Measurements from ENCODE around the gene CBFA2T3. TPM values are rescaled to one million over a fixed set of nuclear protein-coding genes. Genes with fewer than 3 reads are reported as not detected.

CBFA2T3 gene
- total and polyA plus RNA-seq, 2 of the 8 experiments (the other 6 are each of a cell fraction or from before 2014, with no cell fraction given), result 0.51 to 1.3 TPM

DNA sequence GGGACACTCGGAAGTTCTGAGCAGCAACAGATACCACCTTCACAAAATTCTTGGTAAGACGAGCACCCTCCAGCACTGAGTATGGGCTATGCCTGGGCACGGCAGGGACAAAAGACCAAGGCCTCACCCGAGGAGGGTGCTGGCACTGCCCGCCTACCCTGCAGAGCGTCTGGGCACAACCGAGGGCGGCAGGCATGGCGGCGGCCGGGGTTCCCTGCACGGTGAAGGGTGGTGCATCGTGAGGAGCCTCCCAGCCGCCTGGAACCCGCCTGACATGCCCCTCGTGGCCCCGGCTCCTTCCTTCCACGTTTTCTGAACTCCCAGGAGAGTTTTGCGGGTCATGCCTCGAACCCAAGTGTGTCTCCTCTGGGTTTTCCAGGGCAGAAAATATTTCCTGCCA is 139.2 kb downstream of the CBFA2T3 start:
- no peak overlapping the region for H4K91ac ChIP-seq (replicated peaks; ENCODE audit: insufficient read length, low read length)
- no peak overlapping the region for H3K27ac ChIP-seq (ENCODE audit: low read depth, low read length)
- no peaks in the 10 kb centered on the region for H3K79me1 ChIP-seq (ENCODE audit: low read depth, low read length)
- H3K9ac ChIP-seq (replicated peaks in 1 of 4; ENCODE audit: extremely low read depth in 1 of 4, low read depth in 3 of 4, low read length in 3 of 4), result no peak overlapping the region
- H2BK15ac ChIP-seq (ENCODE audit: low read length), result no peak overlapping the region
- H3K4me2 ChIP-seq (ENCODE audit: insufficient read depth in 1 of 2, low read depth in 2 of 2, low read length in 2 of 2), result no peak overlapping the region
- peaks cover 0 to 7% (median under 1%) of the 10 kb centered on the region in 4 experiments; a peak in 2 of 8 replicates for H3K36me3 ChIP-seq (ENCODE audit: control insufficient read depth in 2 of 4, insufficient read depth in 4 of 4, low read length in 3 of 4)
- no peaks in the 10 kb centered on the region for H3K4me1 ChIP-seq (replicated peaks in 1 of 4; ENCODE audit: control insufficient read depth in 3 of 4, insufficient read depth in 4 of 4, low read length in 3 of 4)
- H2BK12ac ChIP-seq (ENCODE audit: low read depth, low read length), result no peak overlapping the region
- H3K4me3 ChIP-seq (ENCODE audit: extremely low read depth in 1 of 4, insufficient read depth in 2 of 4, low read depth in 3 of 4, low read length in 4 of 4), result no peak overlapping the region
- H3K23ac ChIP-seq (ENCODE audit: insufficient read length), result no peak overlapping the region
- no peak overlapping the region for H2BK120ac ChIP-seq (replicated peaks; ENCODE audit: low read depth, low read length)
- DNase-seq (ENCODE audit: low read depth in 1 of 2, low spot score in 2 of 2) (no peak), FAIRE-seq (no peak)
- H3K56ac ChIP-seq (replicated peaks; ENCODE audit: insufficient read length, low read depth, low read length), result no peak overlapping the region
- no peak overlapping the region for H2BK20ac ChIP-seq (ENCODE audit: low read length)
- H3K18ac ChIP-seq (ENCODE audit: extremely low read depth, low read length), result no peak overlapping the region
- no peaks in the 10 kb centered on the region for H3K79me2 ChIP-seq (ENCODE audit: control insufficient read depth in 1 of 2, insufficient read depth in 2 of 2, low read length in 2 of 2)
- no peak overlapping the region for H3K4ac ChIP-seq (replicated peaks; ENCODE audit: insufficient read length, low read depth, low read length)
- no peak overlapping the region for H2AK5ac ChIP-seq (ENCODE audit: low read depth, low read length)
- no peaks in the 10 kb centered on the region for H3K27me3 ChIP-seq (replicated peaks in 1 of 4; ENCODE audit: control insufficient read depth in 3 of 4, extremely low read depth in 1 of 4, insufficient read depth in 3 of 4, low read length in 3 of 4)
- no peak overlapping the region for H4K5ac ChIP-seq (ENCODE audit: insufficient read length, low read depth, low read length)
- H4K8ac ChIP-seq (ENCODE audit: extremely low read depth, insufficient read depth, low read length), result no peak overlapping the region
- H3K14ac ChIP-seq (ENCODE audit: insufficient read length), result no peak overlapping the region
- H2BK5ac ChIP-seq (ENCODE audit: low read depth, low read length), result no peak overlapping the region
- H3K9me3 ChIP-seq (ENCODE audit: insufficient read depth in 2 of 2, low read depth in 1 of 2, low read length in 1 of 2), result no peaks in the 10 kb centered on the region
- CTCF ChIA-PET (ENCODE audit: partially characterized antibody), result interaction anchor here (1.1 kb wide), 1 partner anchor 10 kb away, joined by 4 read pairs; no protein-coding TSS in a partner anchor
- no peaks in the 10 kb centered on the region for H3K23me2 ChIP-seq (ENCODE audit: low read depth, low read length)
- no peak overlapping the region for H2AFZ ChIP-seq (ENCODE audit: low read length)
- WGBS, 2 experiments (ENCODE audit: extremely low coverage in 1 of 2, insufficient coverage in 1 of 2, insufficient read length in 1 of 2, insufficient replicate concordance in 2 of 2, low coverage in 1 of 2, low lambda C conversion rate in 2 of 2, missing lambda C conversion rate in 1 of 2), result 95% methylated on average over 20 of the region's 20 CpGs; no CpG with 5 or more reads in 1 of the 2 experiments
- no peaks in the 10 kb centered on the region for H4K20me1 ChIP-seq (replicated peaks in 1 of 2; ENCODE audit: control insufficient read depth in 1 of 2, insufficient read depth in 2 of 2, low read length in 2 of 2)
- POLR2A ChIA-PET (ENCODE audit: partially characterized antibody), result interaction anchor here (1.8 kb wide), 1 partner anchor 33 kb away, joined by 5 read pairs; no protein-coding TSS in a partner anchor
- TF ChIP-seq GTF2F1 (IDR thresholded peaks at IDR 0.05; ENCODE audit: borderline replicate concordance, low read depth, low read length), result no peak
- no peak for TF ChIP-seq CREB1 (IDR thresholded peaks at IDR 0.05)
- no peak for TF ChIP-seq RAD21 (IDR thresholded peaks at IDR 0.05 in 1 of 2, conservative IDR thresholded peaks at IDR 0.05 in 1 of 2; ENCODE audit: low read depth in 2 of 2, low read length in 2 of 2)
- no peak for TF ChIP-seq CTBP2 (IDR thresholded peaks at IDR 0.05; ENCODE audit: borderline replicate concordance, insufficient read depth, insufficient read length, low read length)
- TF ChIP-seq KDM1A (IDR thresholded peaks at IDR 0.05; ENCODE audit: borderline replicate concordance, low read length), result no peak
- no peak for TF ChIP-seq TEAD4 (IDR thresholded peaks at IDR 0.05; ENCODE audit: low read depth, low read length)
- no peak for TF ChIP-seq MAFK (IDR thresholded peaks at IDR 0.05; ENCODE audit: low read depth, low read length)
- no peak for TF ChIP-seq CEBPB (IDR thresholded peaks at IDR 0.05; ENCODE audit: low read depth, low read length)
- no peak for TF ChIP-seq TBP (IDR thresholded peaks at IDR 0.05; ENCODE audit: low read depth, low read length)
- no peak for TF ChIP-seq GABPA (IDR thresholded peaks at IDR 0.05; ENCODE audit: borderline replicate concordance, insufficient read depth, low read length)
- no peak for TF ChIP-seq ASH2L (IDR thresholded peaks at IDR 0.05; ENCODE audit: low read length)
- TF ChIP-seq, protein P1, sequence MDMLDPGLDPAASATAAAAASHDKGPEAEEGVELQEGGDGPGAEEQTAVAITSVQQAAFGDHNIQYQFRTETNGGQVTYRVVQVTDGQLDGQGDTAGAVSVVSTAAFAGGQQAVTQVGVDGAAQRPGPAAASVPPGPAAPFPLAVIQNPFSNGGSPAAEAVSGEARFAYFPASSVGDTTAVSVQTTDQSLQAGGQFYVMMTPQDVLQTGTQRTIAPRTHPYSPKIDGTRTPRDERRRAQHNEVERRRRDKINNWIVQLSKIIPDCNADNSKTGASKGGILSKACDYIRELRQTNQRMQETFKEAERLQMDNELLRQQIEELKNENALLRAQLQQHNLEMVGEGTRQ (IDR thresholded peaks at IDR 0.05; ENCODE audit: low read length), result no peak
- TF ChIP-seq EGR1 (IDR thresholded peaks at IDR 0.05; ENCODE audit: borderline replicate concordance, low read depth, low read length), result no peak
- TF ChIP-seq SIX5 (IDR thresholded peaks at IDR 0.05; ENCODE audit: low read depth, low read length), result no peak
